GM21723 (cell line): ENCODE results near the gene MPND.

Source experiments
- ATAC-seq: cut with Tn5 transposase; IDR thresholded peaks from one replicate; pipeline ENCODE4 v1.9.1; 2021; ENCODE audit warnings: mild to moderate bottlenecking, moderate library complexity; ENCODE audit not compliant: unreplicated experiment

Gene MPND

DNA sequence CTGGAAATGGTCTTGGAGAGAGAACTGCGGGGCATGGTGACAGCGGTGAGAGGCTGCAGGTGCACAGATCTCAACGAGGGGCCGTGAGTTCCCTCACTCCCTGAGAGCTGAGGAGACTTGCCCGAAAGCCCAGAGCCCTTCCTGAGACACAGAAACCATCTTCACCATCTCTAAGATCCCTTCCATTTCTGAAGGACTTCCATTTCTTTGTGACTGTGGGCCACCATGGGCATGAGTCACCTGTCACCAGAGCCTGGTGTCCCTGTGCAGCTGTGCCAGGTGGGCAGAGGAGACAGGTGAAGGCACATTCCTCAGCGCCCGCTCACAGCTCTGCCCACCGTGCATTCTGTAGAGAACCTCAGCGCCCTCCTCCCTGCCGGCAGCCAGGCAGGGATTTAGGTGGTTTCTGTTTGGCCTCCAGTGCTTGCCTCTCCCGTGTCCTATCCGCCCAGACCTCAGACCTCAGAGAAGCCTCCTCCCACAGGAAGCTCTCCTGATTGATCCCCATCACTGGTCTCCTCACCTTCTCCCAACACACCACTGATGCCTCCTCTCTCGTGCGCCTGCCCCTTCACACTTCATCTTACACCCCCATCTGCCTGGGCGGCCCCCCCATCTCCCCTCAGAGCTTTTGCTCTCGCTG lies 32.8 kb downstream of the MPND start:
- ATAC-seq: no peak

DNA sequence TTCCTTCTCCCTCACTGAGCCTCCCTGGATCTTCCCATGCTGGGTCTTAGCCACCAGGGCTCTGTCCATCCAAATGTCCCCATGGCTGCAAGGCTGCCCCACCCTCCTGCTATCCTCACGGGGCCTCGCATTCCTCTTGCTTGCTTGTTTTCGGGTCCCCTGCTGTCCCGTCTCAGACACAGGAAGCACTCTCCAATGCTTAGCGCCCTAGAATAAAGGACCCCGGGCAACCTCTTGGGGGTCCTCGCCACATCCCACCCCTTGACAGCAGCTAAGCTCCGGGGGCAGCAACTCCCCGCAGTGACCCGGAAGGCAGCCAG lies 33.3 kb downstream of the MPND start:
- ATAC-seq: no peak

DNA sequence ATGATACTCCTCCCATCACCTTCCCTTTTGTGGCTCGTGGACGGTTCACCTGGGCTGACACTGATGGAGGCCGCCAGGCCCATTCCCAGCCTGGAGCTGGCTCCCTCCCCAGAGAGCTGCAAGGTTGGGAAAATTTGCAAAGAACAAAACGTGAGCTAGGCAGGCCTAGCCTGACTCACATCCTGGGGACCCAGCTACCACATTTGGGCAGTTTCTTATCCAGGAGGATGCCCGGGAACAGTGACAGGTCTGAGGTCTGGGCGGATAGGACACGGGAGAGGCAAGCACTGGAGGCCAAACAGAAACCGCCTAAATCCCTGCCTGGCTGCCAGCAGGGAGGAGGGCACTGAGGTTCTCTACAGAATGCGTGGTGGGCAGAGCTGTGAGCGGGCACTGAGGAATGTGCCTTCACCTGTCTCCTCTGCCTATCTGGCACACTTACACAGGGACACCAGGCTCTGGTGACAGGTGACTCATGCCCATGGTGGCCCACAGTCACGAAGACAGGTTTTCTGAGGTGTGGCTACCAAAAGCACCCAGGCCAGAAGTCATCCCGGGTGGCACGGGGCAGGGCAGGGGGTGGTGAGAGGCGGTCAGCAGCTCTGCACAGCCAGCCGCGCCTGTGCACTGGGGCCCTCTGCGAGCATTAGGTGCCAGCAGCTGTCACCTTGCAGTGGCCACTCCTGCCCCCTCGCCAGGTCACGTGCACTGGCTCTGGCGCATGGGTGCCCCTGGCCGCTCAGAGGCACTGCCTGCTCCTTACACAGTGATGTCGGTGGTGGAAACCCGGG lies 33.8 kb downstream of the MPND start:
- no peak for ATAC-seq

DNA sequence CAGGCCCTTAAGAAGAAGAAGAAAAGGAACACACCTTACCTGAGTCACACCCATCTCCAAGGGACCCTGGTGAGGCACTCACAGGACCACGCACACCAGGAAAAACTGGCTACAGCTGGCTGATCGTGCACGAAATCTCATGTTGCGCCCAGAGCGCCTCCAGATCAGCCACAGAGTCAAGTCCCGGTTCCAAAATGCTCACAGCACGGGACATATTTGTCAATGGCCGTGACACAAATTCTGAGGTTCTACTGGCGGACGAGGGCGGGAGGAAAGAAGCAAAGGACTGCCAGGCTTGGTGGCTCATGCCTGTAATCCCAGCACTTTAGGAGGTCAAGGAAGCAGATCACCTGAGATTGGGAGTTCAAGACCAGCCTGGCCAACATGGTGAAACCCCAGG lies 35.5 kb downstream of the MPND start:
- ATAC-seq: no peak

GRCh38 chr19:4379383-4380253 lies 36.3 kb downstream of the MPND start:
- no peak for ATAC-seq

DNA sequence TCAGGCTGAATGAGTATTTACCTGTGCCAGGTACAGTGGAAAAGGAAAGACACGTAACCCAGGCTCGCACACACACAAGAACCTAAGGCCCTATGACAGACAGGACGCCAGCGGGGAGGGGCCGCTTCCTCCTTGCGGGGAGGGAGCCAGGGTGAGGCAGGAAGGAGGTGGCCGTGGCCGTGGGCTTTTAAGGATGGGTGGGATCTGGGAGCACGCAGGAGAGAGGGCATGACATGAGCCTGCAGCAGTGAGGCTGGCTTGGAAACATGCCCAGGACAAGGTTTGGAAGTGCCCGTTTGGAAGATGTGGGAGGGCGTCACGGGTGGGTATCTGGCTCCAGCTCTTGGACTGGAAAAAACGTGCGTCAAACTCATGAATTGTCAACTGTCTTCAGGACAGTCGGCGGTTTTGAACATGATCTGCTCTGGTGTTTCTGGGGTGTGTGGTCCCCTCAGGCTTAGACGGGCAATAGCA lies 36.9 kb downstream of the MPND start:
- ATAC-seq: no peak

- no peak for ATAC-seq
Measured at GRCh38 chr19:4385291-4386040, 42.1 kb downstream of the MPND start.

- no peak for ATAC-seq
Measured at GRCh38 chr19:4386041-4386782, 42.9 kb downstream of the MPND start.

DNA sequence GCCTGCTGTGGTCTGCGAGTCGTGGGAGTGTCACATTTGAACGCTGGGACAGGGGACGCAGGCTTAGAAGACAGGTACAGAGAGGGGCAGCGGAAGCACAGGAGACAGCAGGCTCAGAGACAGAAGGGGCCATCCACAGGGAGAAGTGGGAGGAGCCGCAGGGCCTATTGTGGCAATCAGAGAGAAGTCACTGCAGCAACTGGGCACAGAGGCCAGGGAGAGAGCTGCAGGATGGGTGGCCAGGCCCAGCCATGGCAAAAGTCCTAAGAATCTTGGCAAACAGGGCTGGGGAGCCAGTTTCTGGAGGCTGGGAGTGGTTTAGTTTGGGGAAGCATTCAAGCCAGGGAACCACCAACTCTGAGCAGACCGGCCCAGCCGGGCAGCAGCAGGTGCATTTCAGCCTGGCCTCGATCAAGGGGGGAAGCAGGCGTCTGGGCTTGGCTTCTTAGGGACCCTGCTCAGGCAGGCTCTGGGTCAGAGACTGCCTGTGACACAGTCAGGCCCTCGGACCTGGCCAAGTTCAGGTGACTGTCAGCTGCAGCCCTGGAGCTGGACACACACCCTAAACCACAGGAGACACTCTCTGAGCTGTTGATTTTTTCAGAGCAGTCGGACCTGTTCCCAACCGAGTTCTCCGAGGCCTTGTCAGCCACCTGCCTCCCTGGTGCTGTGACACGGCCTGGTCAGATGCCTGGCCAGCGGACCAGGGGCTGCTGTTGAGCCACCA lies 45.1 kb downstream of the MPND start:
- no peak for ATAC-seq

GRCh38 chr19:4389064-4389375 lies 45.7 kb downstream of the MPND start:
- no peak for ATAC-seq

DNA sequence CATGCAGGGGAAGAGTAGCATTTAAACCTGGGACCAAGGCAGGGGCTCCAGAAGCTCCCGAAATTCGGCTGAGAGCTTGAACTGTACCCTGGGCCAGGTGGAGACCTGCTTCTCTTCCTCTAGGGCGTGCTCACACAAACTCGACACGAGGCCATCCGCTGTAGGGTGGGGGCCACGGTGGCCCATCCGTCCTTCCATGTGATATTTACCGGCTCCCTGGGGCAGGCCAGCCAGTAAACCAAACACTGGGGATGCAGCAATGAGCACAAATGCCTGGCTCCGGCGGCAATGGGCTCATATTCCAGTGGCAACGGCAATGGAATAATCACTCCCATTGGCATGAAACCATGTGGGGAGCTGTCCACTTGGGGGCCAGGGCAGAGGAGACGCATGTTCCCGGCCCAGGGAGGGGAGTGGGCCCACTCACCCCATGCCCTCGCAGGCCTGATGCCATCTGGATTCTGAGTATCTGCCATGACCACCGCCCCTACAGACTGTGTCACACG lies 46.2 kb downstream of the MPND start:
- no peak for ATAC-seq

GRCh38 chr19:4390017-4390566 lies 46.7 kb downstream of the MPND start:
- ATAC-seq: no peak

GRCh38 chr19:4390567-4391305 lies 47.4 kb downstream of the MPND start:
- ATAC-seq: no peak

DNA sequence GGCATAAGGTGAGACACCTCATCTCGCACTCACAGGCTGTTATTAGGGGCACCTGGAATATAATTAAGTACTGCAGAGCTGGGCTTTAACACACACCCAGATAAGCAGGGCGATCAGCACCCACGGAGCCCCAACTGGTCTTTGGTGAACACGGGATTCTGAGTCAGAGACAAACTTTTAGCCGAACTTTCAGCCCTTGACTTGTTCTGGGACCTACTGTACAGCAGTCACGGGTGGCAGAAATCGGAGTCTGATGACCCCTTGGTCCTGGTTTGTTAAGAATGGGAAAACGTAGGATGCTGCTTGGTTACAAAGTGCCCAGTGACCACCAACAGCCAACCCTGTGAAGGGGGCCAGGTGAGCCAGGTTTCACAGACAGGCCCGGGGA lies 47.9 kb downstream of the MPND start:
- no peak for ATAC-seq

DNA sequence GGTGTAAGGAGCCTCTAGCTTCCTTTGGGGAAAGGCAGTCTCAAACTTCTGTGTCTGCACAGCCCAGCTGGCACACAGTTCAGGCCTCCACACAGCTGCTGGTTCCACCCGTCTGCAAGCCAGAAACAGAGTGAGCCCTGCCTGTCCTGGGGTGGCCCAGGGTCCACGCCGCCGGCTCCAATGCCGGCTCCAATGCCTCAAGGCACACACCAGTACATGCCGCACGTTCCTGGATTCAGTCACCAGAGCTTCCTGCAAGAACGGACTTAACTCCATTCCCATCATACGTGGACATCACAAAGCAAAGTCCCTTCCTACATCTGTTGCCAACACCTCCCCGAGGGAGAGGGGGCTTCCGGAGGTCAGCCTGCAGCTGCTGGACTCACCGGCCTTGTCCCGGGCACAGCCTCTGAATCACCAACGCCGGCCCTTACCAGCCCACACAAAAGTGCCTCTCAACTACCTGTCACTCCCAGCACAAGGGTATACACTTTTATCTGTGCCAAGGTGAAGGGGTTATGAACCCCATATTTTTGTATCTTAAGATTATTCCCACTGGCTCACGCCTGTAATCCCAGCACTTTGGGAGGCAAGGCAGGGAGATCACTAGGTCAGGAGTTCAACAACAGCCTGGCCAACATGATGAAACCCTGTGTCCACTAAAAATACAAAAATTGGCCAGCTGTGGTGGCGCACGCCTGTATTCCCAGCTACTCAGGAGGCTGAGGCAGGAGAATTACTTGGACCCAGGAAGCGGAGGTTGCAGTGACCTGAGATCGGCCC lies 48.5 kb downstream of the MPND start:
- no peak for ATAC-seq

DNA sequence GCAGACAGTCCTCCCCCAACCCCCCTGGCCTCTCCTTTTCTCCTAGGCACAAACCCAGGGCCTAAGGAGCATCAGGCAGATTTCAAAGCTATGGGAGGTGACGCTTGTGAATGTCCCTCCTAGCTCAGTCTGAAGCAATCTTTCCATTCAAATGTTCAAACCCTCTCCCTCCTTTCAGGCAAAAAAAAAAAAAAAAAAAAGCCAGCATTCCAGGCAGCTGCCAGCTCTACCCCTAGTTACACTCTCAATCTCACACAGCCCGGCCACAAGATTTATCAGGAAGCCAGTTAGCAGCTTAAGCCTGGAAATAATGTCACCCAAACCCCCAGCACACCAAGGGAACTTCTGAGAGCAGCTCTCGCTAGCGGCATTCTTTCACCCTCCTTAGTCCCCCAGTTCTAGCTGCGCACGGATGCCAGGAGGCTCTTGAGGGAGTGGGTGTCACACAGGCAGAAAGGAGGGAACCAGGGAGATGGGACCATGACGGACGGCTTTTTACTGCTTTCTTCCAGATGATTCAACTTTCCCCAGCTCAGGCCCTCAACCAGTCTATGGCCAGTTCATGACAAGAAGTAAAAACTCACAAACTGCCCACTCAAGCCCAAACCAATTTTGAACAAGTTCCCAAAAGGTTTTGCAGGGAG lies 50.7 kb downstream of the MPND start:
- ATAC-seq: no peak
